HepG2 (cell line): ENCODE data around the gene SLC12A5.

Source experiments
- FOXA1 ChIP-seq, 2 experiments: fragments of 450-650 bp in 1 of 2; sonication (generic) in 1 of 2; formaldehyde crosslinking in 1 of 2; IDR thresholded peaks; 2 replicates each; pipeline versions ENCODE4 v1.4.0 to v1.6.1; 2016 to 2020; ENCODE audit warnings: missing genetic modification reagents in 1 of 2
- GABPA ChIP-seq, 2 experiments: IDR thresholded peaks; 2 replicates each; pipeline ENCODE4 v1.6.1; 2011 to 2016; ENCODE audit warnings: low read depth in 2 of 2, low read length in 1 of 2, missing biosample characterization in 1 of 2, missing genetic modification characterization in 1 of 2
- HNF4A ChIP-seq: sonication (generic); formaldehyde crosslinking; IDR thresholded peaks from 2 replicates; pipeline ENCODE4 v1.4.0; 2020; ENCODE audit warnings: missing genetic modification reagents
- RAD21 ChIP-seq: fragments of 450-650 bp; formaldehyde crosslinking; IDR thresholded peaks from 2 replicates; pipeline ENCODE4 v1.5.0; 2020; ENCODE audit warnings: mild to moderate bottlenecking
- TARDBP ChIP-seq: sonication (generic); formaldehyde crosslinking; IDR thresholded peaks from 2 replicates; pipeline ENCODE4 v1.8.0; 2022; ENCODE audit warnings: mild to moderate bottlenecking, missing genetic modification reagents
- TBL1XR1 ChIP-seq: fragments of 150-350 bp; IDR thresholded peaks from 2 replicates; pipeline ENCODE4 v1.6.1; 2014; ENCODE audit warnings: borderline replicate concordance, low read length; ENCODE audit not compliant: partially characterized antibody
- ZNF180 ChIP-seq: sonication (generic); formaldehyde crosslinking; IDR thresholded peaks from 2 replicates; pipeline ENCODE4 v1.4.0; 2020; ENCODE audit warnings: low read depth, missing genetic modification reagents, borderline replicate concordance
- TF ChIP-seq, protein P1 (sequence below): sonication (generic); formaldehyde crosslinking; IDR thresholded peaks from 2 replicates; pipeline ENCODE4 v1.4.0; 2020; ENCODE audit warnings: mild to moderate bottlenecking, low read depth, missing genetic modification reagents
- TF ChIP-seq, protein P2 (sequence below): IDR thresholded peaks from 2 replicates; pipeline ENCODE4 v1.6.1; 2012; ENCODE audit warnings: inconsistent platforms
- TF ChIP-seq, protein P3 (sequence below): sonication (generic); formaldehyde crosslinking; IDR thresholded peaks from 2 replicates; pipeline ENCODE4 v1.9.0; 2021; ENCODE audit warnings: mild to moderate bottlenecking, missing genetic modification reagents
- TF ChIP-seq, protein P4 (sequence below): sonication (generic); formaldehyde crosslinking; IDR thresholded peaks from 2 replicates; pipeline ENCODE4 v1.4.0; 2020; ENCODE audit warnings: low read depth, missing genetic modification reagents

DNA sequence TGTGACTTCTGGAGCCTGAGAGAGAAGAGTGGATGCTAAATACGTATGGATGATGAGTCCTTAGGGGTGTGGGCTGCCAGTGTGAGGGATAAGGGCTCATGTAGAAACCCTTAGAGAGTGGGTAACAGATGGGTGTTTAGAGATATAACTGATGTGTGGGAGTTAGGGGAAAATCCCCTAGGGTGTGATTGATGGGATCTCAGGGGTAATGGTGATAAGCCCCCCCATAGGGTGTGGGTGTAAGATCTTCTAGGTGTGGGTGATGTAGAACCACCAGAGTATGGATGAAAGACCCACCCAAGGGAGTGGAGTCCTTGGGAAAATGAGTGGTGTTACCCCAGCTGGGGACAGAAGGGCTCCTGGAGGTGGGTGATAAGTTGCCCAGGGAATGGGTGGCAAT is 26.3 kb downstream of the SLC12A5 start:
- TF ChIP-seq HNF4A (CRISPR knock-in tag) (no peak), FOXA1 (IDR thresholded peaks at IDR 0.05) (no peak), FOXA1 (CRISPR knock-in tag; IDR thresholded peaks at IDR 0.05) (no peak), ZNF180 (CRISPR knock-in tag) (no peak), TARDBP (CRISPR knock-in tag) (no peak), GABPA (IDR thresholded peaks at IDR 0.05; ENCODE audit: low read depth, low read length) (no peak), GABPA (CRISPR knock-in tag; IDR thresholded peaks at IDR 0.05; ENCODE audit: low read depth) (no peak), RAD21 (CRISPR knock-in tag) (no peak), TBL1XR1 (no peak)
- TF ChIP-seq, protein P1, sequence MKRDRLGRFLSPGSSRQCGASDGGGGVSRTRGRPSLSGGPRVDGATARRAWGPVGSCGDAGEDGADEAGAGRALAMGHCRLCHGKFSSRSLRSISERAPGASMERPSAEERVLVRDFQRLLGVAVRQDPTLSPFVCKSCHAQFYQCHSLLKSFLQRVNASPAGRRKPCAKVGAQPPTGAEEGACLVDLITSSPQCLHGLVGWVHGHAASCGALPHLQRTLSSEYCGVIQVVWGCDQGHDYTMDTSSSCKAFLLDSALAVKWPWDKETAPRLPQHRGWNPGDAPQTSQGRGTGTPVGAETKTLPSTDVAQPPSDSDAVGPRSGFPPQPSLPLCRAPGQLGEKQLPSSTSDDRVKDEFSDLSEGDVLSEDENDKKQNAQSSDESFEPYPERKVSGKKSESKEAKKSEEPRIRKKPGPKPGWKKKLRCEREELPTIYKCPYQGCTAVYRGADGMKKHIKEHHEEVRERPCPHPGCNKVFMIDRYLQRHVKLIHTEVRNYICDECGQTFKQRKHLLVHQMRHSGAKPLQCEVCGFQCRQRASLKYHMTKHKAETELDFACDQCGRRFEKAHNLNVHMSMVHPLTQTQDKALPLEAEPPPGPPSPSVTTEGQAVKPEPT (CRISPR knock-in tag), result no peak
- TF ChIP-seq, protein P2, sequence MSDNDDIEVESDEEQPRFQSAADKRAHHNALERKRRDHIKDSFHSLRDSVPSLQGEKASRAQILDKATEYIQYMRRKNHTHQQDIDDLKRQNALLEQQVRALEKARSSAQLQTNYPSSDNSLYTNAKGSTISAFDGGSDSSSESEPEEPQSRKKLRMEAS, result no peak
- TF ChIP-seq, protein P3, sequence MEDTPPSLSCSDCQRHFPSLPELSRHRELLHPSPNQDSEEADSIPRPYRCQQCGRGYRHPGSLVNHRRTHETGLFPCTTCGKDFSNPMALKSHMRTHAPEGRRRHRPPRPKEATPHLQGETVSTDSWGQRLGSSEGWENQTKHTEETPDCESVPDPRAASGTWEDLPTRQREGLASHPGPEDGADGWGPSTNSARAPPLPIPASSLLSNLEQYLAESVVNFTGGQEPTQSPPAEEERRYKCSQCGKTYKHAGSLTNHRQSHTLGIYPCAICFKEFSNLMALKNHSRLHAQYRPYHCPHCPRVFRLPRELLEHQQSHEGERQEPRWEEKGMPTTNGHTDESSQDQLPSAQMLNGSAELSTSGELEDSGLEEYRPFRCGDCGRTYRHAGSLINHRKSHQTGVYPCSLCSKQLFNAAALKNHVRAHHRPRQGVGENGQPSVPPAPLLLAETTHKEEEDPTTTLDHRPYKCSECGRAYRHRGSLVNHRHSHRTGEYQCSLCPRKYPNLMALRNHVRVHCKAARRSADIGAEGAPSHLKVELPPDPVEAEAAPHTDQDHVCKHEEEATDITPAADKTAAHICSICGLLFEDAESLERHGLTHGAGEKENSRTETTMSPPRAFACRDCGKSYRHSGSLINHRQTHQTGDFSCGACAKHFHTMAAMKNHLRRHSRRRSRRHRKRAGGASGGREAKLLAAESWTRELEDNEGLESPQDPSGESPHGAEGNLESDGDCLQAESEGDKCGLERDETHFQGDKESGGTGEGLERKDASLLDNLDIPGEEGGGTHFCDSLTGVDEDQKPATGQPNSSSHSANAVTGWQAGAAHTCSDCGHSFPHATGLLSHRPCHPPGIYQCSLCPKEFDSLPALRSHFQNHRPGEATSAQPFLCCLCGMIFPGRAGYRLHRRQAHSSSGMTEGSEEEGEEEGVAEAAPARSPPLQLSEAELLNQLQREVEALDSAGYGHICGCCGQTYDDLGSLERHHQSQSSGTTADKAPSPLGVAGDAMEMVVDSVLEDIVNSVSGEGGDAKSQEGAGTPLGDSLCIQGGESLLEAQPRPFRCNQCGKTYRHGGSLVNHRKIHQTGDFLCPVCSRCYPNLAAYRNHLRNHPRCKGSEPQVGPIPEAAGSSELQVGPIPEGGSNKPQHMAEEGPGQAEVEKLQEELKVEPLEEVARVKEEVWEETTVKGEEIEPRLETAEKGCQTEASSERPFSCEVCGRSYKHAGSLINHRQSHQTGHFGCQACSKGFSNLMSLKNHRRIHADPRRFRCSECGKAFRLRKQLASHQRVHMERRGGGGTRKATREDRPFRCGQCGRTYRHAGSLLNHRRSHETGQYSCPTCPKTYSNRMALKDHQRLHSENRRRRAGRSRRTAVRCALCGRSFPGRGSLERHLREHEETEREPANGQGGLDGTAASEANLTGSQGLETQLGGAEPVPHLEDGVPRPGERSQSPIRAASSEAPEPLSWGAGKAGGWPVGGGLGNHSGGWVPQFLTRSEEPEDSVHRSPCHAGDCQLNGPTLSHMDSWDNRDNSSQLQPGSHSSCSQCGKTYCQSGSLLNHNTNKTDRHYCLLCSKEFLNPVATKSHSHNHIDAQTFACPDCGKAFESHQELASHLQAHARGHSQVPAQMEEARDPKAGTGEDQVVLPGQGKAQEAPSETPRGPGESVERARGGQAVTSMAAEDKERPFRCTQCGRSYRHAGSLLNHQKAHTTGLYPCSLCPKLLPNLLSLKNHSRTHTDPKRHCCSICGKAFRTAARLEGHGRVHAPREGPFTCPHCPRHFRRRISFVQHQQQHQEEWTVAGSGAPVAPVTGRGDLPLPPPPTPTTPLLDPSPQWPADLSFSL (CRISPR knock-in tag), result no peak
- TF ChIP-seq, protein P4, sequence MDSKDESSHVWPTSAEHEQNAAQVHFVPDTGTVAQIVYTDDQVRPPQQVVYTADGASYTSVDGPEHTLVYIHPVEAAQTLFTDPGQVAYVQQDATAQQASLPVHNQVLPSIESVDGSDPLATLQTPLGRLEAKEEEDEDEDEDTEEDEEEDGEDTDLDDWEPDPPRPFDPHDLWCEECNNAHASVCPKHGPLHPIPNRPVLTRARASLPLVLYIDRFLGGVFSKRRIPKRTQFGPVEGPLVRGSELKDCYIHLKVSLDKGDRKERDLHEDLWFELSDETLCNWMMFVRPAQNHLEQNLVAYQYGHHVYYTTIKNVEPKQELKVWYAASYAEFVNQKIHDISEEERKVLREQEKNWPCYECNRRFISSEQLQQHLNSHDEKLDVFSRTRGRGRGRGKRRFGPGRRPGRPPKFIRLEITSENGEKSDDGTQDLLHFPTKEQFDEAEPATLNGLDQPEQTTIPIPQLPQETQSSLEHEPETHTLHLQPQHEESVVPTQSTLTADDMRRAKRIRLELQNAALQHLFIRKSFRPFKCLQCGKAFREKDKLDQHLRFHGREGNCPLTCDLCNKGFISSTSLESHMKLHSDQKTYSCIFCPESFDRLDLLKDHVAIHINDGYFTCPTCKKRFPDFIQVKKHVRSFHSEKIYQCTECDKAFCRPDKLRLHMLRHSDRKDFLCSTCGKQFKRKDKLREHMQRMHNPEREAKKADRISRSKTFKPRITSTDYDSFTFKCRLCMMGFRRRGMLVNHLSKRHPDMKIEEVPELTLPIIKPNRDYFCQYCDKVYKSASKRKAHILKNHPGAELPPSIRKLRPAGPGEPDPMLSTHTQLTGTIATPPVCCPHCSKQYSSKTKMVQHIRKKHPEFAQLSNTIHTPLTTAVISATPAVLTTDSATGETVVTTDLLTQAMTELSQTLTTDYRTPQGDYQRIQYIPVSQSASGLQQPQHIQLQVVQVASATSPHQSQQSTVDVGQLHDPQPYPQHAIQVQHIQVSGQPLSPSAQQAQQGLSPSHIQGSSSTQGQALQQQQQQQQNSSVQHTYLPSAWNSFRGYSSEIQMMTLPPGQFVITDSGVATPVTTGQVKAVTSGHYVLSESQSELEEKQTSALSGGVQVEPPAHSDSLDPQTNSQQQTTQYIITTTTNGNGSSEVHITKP (CRISPR knock-in tag), result no peak
